Sigmoid colon (tissue), 4 donors: ENCODE measurements around the gene PCGF1.

Experiments
- CTCF ChIP-seq, 4 experiments: fragments of 450-650 bp in 3 of 4; fragments of 200-600 bp in 1 of 4; IDR thresholded peaks; one replicate each; pipeline ENCODE4 v1.5.1; 2016 to 2019; ENCODE audit warnings: antibody characterized with exemption in 4 of 4, mild to moderate bottlenecking in 3 of 4, moderate library complexity in 2 of 4
- EP300 ChIP-seq, 4 donors: sonication (generic); formaldehyde crosslinking; IDR thresholded peaks; one replicate each; pipeline ENCODE4 v1.6.1; 2017; ENCODE audit warnings: antibody characterized with exemption in 4 of 4
- POLR2A ChIP-seq, 2 donors: fragments of 450-650 bp; IDR thresholded peaks; one replicate each; pipeline ENCODE4 v1.6.1; 2016; ENCODE audit warnings: antibody characterized with exemption in 2 of 2, mild to moderate bottlenecking in 2 of 2, moderate library complexity in 2 of 2
- POLR2AphosphoS5 ChIP-seq, 4 donors: sonication (generic); formaldehyde crosslinking; IDR thresholded peaks; one replicate each; pipeline ENCODE4 v1.6.1; 2017; ENCODE audit warnings: antibody characterized with exemption in 4 of 4

- TF ChIP-seq POLR2A (IDR thresholded peaks at IDR 0.05) (no peak), CTCF (IDR thresholded peaks at IDR 0.05) (no peak), POLR2AphosphoS5 (IDR thresholded peaks at IDR 0.05) (no peak), EP300 (IDR thresholded peaks at IDR 0.05) (no peak)
Measured at GRCh38 chr2:74515271-74515980, 7.9 kb upstream of the PCGF1 start.
